Skeletal muscle cell (primary cell): ENCODE measurements around the gene NWD2.
A peak's percentile ranks its signal among the peaks of the same experiment; 100 is the strongest.
"Not testable (repeated sequence)": the region's sequence is repeated elsewhere in the genome, so short reads cannot be mapped to it uniquely, and the experiment has no call there.

ENCODE experiments used
- DNase-seq: peaks from one replicate; pipeline ENCODE4 v3.0.0-alpha.2; 2010; ENCODE audit warnings: low read depth
- H3K4me3 ChIP-seq: 2 replicates; pipeline ENCODE4 v1.5.1; 2011; ENCODE audit warnings: low read depth, mild to moderate bottlenecking, control low read depth, low read length, moderate library complexity

The NWD2 gene

GRCh38 chr4:37389366-37389765 is 144.8 kb downstream of the NWD2 start:
- H3K4me3 ChIP-seq: no peak overlapping the region
- no peak for DNase-seq

GRCh38 chr4:37389967-37390580 is 145.5 kb downstream of the NWD2 start:
- H3K4me3 ChIP-seq: no peak overlapping the region
- peak; percentile 8 for DNase-seq

GRCh38 chr4:37392521-37393255 is 148.1 kb downstream of the NWD2 start:
- no peak overlapping the region for H3K4me3 ChIP-seq

GRCh38 chr4:37393321-37393720 is 148.8 kb downstream of the NWD2 start:
- no peak for DNase-seq
- H3K4me3 ChIP-seq: no peak overlapping the region

More at GRCh38 chr4:37392521-37393255, 148.1 kb downstream of the NWD2 start:
- DNase-seq: no peak

- no peak for DNase-seq
- H3K4me3 ChIP-seq: no peak overlapping the region
Observed at GRCh38 chr4:37393889-37394288, 149.3 kb downstream of the NWD2 start.

GRCh38 chr4:37397505-37397904 is 153.0 kb downstream of the NWD2 start:
- DNase-seq: no peak
- H3K4me3 ChIP-seq: no peak overlapping the region

- H3K4me3 ChIP-seq: no peak overlapping the region
- no peak for DNase-seq
Observed at GRCh38 chr4:37400241-37400881, 155.8 kb downstream of the NWD2 start.

- H3K4me3 ChIP-seq, DNase-seq: not testable (repeated sequence)
Observed at GRCh38 chr4:37407938-37408826, 163.6 kb downstream of the NWD2 start.

- not testable (repeated sequence) for DNase-seq, H3K4me3 ChIP-seq
Observed at GRCh38 chr4:37413612-37414011, 169.1 kb downstream of the NWD2 start.

GRCh38 chr4:37415845-37416369 is 171.4 kb downstream of the NWD2 start:
- H3K4me3 ChIP-seq: no peak overlapping the region
- no peak for DNase-seq

GRCh38 chr4:37421614-37422013 is 177.1 kb downstream of the NWD2 start:
- H3K4me3 ChIP-seq: no peak overlapping the region
- no peak for DNase-seq

- no peak for DNase-seq
- no peak overlapping the region for H3K4me3 ChIP-seq
Observed at GRCh38 chr4:37422102-37422501, 177.6 kb downstream of the NWD2 start.

GRCh38 chr4:37422638-37423037 is 178.1 kb downstream of the NWD2 start:
- H3K4me3 ChIP-seq: no peak overlapping the region
- DNase-seq: no peak

GRCh38 chr4:37423310-37423709 is 178.8 kb downstream of the NWD2 start:
- no peak for DNase-seq
- H3K4me3 ChIP-seq: no peak overlapping the region

GRCh38 chr4:37424753-37425152 is 180.2 kb downstream of the NWD2 start:
- H3K4me3 ChIP-seq: no peak overlapping the region
- DNase-seq: no peak

- DNase-seq: no peak
- H3K4me3 ChIP-seq: no peak overlapping the region
Observed at GRCh38 chr4:37425857-37426256, 181.3 kb downstream of the NWD2 start.

GRCh38 chr4:37427193-37427592 is 182.7 kb downstream of the NWD2 start:
- no peak for DNase-seq
- no peak overlapping the region for H3K4me3 ChIP-seq

- no peak overlapping the region for H3K4me3 ChIP-seq
- DNase-seq: no peak
Observed at GRCh38 chr4:37429906-37430305, 185.4 kb downstream of the NWD2 start.

GRCh38 chr4:37430718-37431416 is 186.3 kb downstream of the NWD2 start:
- no peak overlapping the region for H3K4me3 ChIP-seq
- no peak for DNase-seq
